Measurements from ENCODE around the gene KIF1B.

GRCh38 chr1:10384219-10384618, 173.8 kb downstream of the KIF1B start:
- TF ChIP-seq CTCF (IDR thresholded peaks at IDR 0.05) (no peak), POLR2A (IDR thresholded peaks at IDR 0.05) (no peak)

All from Peyer's patch (tissue), 4 donors.